ENCODE measurements around the gene NXPH2.

NXPH2 gene

DNA sequence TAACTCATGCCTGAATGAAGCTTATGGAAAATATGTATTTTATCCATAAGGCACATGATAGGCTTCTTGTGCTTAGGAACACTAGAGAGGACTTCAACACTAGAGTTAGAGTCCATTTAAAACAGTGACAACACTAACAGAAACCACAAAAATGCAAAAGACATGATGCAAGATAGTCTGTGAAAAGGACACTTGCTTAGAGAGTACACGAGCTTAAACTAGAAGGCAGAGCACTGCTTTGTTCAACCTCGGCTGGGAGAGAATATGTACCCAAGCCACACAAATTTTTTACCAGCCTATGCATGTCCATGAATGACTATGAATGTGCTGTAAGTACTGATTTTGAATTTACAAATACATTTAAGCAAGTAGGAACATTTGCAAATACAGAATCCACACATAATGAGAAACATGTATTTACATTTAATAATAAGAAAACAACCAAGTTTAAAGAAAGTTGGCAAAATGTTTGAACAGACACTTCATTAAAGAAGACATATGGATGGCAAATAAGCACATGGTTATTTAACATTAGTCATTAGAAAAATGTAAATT lies 148.0 kb downstream of the NXPH2 start:
- DNase-seq: no peak

DNA sequence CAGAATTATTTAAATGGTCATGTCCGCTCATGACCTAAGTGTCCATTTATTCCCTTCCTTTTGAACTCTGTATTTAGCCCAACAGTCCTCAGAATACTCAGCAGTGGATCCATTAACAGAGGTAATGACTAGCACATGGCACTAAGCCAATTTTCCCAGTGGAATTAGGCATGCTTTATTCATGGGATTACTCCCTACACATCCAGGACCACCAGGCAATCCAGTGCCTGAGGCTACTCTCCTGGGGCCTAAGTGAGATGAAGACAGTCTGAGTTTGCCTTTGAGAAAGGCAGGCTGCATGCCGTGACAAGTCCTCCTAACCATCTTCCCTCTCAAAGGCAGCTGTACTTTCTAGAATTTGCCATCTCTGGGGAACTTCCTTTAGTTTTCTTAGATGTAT lies 150.0 kb downstream of the NXPH2 start:
- DNase-seq: no peak

DNA sequence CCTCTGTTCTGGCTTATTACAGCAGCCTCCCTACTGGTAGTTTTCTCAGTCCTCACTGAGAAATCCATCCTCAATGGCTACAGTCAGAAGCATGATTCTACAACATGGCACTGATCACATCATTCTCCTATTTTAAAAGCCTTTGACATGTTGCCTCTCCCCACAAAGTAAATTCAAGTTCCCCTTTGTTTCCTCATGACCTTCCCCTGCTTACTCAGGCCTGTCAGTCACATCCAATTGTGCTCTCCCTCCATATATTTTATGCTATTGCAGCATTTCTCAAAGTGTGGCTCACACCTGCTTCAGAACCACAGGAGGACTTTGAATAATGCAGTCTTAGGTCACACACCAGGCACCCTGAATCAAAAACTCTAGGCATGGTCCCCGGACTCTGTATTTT lies 154.0 kb downstream of the NXPH2 start:
- no peak for DNase-seq

DNA sequence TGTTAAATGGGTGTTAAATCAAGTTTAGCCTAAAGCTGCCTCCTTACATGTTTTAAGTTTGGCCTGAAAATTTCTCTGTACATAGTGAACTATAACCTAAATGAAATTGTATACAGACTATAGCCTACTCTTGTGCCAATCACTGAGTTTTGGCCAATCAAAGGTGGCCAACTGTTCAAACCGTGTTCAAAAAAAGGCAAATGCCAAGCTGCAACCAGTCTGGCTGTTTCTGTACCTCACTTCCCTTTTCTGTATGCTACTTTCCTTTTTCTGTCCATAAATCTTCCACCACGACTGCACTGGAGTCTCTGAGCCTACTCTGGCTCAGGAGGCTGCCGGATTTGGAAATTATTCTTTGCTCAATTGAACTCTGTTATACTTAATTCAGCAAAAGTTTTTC lies 157.6 kb downstream of the NXPH2 start:
- DNase-seq: no peak

DNA sequence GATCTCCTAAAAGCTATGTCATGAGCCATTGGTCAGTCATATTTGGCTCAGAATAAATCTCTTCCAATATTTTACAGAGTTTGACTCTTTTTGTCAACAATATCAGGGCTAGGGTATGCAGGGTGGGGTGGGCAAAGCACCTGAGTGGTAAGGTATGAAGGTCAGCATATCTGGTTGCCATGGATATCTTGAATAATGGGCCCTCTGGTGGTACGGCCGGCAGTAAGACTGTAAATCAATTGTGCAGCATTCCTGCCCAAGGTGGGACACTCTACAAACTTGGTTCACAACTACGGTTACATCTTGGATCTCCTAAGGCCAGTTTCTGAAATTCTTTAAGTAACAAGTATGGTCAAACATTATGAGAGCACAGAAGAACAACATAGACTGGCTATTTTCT lies 159.1 kb downstream of the NXPH2 start:
- DNase-seq: no peak

DNA sequence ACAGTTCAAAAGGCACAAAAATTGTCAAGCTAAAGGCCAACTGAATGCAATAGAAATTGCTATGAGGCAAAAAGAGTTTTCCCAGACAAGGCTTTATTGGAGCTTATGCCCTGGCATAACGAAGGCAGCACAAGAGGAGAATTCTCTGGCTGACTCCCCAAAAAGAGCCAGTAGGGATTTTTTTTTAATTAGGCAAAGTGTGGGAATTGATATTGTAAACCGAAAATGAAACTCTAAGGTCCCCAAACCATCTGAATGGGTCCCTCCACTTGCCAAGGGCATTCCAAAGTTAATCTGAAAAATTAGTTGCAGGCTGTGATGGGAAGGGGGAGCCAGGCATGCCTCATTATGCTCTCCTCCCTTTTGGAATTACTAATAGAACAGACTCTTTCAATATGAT lies 159.8 kb downstream of the NXPH2 start:
- DNase-seq: no peak

Measured in activated CD8-positive, alpha-beta memory T cell treated with anti-CD3 and anti-CD28 coated beads, Interleukin-2, amount 50 U/mL, for 48 hours (primary cell).